Activated naive CD8-positive, alpha-beta T cell treated with anti-CD3 and anti-CD28 coated beads, Interleukin-2, amount 10 ng/mL, durations not matched to agents 7 days and 5 days (primary cell): Measurements from ENCODE around the gene FOXS1. TPM values are rescaled to one million over a fixed set of nuclear protein-coding genes. Genes with fewer than 3 reads are reported as not detected.
A peak's percentile ranks its signal among the peaks of the same experiment; 100 is the strongest.

ENCODE experiments used
- ATAC-seq: fragments of 150-1000 bp; cut with Tn5 transposase; one replicate; pipeline ENCODE4 v1.10.0; 2021; ENCODE audit warnings: low read depth, moderate library complexity
- POLR2A ChIA-PET: fragments of 350-600 bp; sonication (Branson Sonifier 250); formaldehyde crosslinking; loops from one replicate; lab custom pipeline; 2021; ENCODE audit warnings: antibody characterized with exemption; lab: Charles Lee
- DNase-seq: peaks from one replicate; pipeline ENCODE4 v3.0.0; 2021
- H3K27ac Mint-ChIP-seq: one replicate; pipeline ENCODE4 v1.8.0; 2022; ENCODE audit warnings: mild to moderate bottlenecking, mixed read lengths
- H3K27me3 Mint-ChIP-seq: one replicate; pipeline ENCODE4 v1.8.0; 2022; ENCODE audit warnings: mild to moderate bottlenecking, moderate library complexity, mixed read lengths
- H3K36me3 Mint-ChIP-seq: one replicate; pipeline ENCODE4 v1.8.0; 2021; ENCODE audit warnings: mild to moderate bottlenecking, mixed read lengths
- H3K4me1 Mint-ChIP-seq: one replicate; pipeline ENCODE4 v1.8.0; 2021; ENCODE audit warnings: mixed read lengths
- H3K4me3 Mint-ChIP-seq: one replicate; pipeline ENCODE4 v1.8.0; 2022; ENCODE audit warnings: mild to moderate bottlenecking, moderate library complexity, mixed read lengths
- H3K9me3 Mint-ChIP-seq: one replicate; pipeline ENCODE4 v1.8.0; 2021; ENCODE audit warnings: mixed read lengths
- total RNA-seq, 2 experiments: library from RNA; stranded (reverse); gene quantifications; one replicate each; pipeline ENCODE4 v1.2.3, GENCODE V29; 2021

Gene FOXS1
- total RNA-seq, 2 experiments from 2014 or later, result not detected

GRCh38 chr20:31868853-31869672 is 23.7 kb upstream of the FOXS1 start:
- Mint-ChIP-seq H3K27me3 (peaks cover 67% of the 10 kb centered on the region), H3K36me3 (no peaks in the 10 kb centered on the region), H3K4me3 (peak overlapping the region; percentile 82), H3K9me3 (no peaks in the 10 kb centered on the region), H3K27ac (no peak overlapping the region), H3K4me1 (peaks cover 11% of the 10 kb centered on the region)
- POLR2A ChIA-PET, result no interaction called here
- DNase-seq (no peak), ATAC-seq (no peak)

GRCh38 chr20:31866221-31866620 is 20.8 kb upstream of the FOXS1 start:
- Mint-ChIP-seq H3K4me1 (peaks cover 18% of the 10 kb centered on the region), H3K9me3 (no peaks in the 10 kb centered on the region), H3K4me3 (no peak overlapping the region), H3K36me3 (no peaks in the 10 kb centered on the region), H3K27ac (no peak overlapping the region), H3K27me3 (peaks cover 47% of the 10 kb centered on the region)
- DNase-seq (no peak), ATAC-seq (no peak)
- POLR2A ChIA-PET, result no interaction called here

- no peak for DNase-seq
- Mint-ChIP-seq H3K27ac (no peak overlapping the region), H3K36me3 (no peaks in the 10 kb centered on the region), H3K27me3 (peaks cover 46% of the 10 kb centered on the region), H3K9me3 (no peaks in the 10 kb centered on the region), H3K4me3 (no peak overlapping the region), H3K4me1 (peaks cover 15% of the 10 kb centered on the region)
- POLR2A ChIA-PET, result no interaction called here
- ATAC-seq, result no peak
Observed at GRCh38 chr20:31864521-31865400, 19.4 kb upstream of the FOXS1 start.

- Mint-ChIP-seq H3K9me3 (no peaks in the 10 kb centered on the region), H3K36me3 (no peaks in the 10 kb centered on the region), H3K27me3 (peaks cover 41% of the 10 kb centered on the region), H3K27ac (no peak overlapping the region), H3K4me1 (peaks cover 20% of the 10 kb centered on the region), H3K4me3 (no peak overlapping the region)
- DNase-seq (no peak), ATAC-seq (no peak)
- POLR2A ChIA-PET, result no interaction called here
Observed at GRCh38 chr20:31863296-31864085, 18.1 kb upstream of the FOXS1 start.

- Mint-ChIP-seq H3K4me1 (peaks cover 27% of the 10 kb centered on the region), H3K27ac (no peak overlapping the region), H3K9me3 (no peaks in the 10 kb centered on the region), H3K27me3 (peaks cover 35% of the 10 kb centered on the region), H3K4me3 (no peak overlapping the region), H3K36me3 (no peaks in the 10 kb centered on the region)
- POLR2A ChIA-PET, result no interaction called here
- no peak for ATAC-seq
- no peak for DNase-seq
Observed at GRCh38 chr20:31862506-31862905, 17.1 kb upstream of the FOXS1 start.

GRCh38 chr20:31862157-31862470 is 16.7 kb upstream of the FOXS1 start:
- ATAC-seq, result no peak
- Mint-ChIP-seq H3K27me3 (peaks cover 36% of the 10 kb centered on the region), H3K27ac (no peak overlapping the region), H3K4me3 (peak overlapping the region; percentile 64), H3K4me1 (peaks cover 29% of the 10 kb centered on the region), H3K36me3 (no peaks in the 10 kb centered on the region), H3K9me3 (no peaks in the 10 kb centered on the region)
- POLR2A ChIA-PET, result interaction anchor here (0.7 kb wide), 1 partner anchor 18 kb away, joined by 6 read pairs; no protein-coding TSS in a partner anchor
- DNase-seq, result no peak

- ATAC-seq, result peak; percentile 88
- H3K27me3 Mint-ChIP-seq, result peaks cover 35% of the 10 kb centered on the region
- no peak overlapping the region for H3K27ac Mint-ChIP-seq
- peaks cover 29% of the 10 kb centered on the region for H3K4me1 Mint-ChIP-seq
- H3K4me3 Mint-ChIP-seq, result peak overlapping the region; percentile 64
- DNase-seq, result peak; percentile 77
- H3K9me3 Mint-ChIP-seq, result no peaks in the 10 kb centered on the region
- POLR2A ChIA-PET, result interaction anchor here (0.7 kb wide), 1 partner anchor 18 kb away, joined by 6 read pairs; no protein-coding TSS in a partner anchor
- no peaks in the 10 kb centered on the region for H3K36me3 Mint-ChIP-seq
Observed at GRCh38 chr20:31861385-31862156, 16.2 kb upstream of the FOXS1 start.

- H3K4me3 Mint-ChIP-seq, result peak overlapping the region; percentile 23
- DNase-seq (no peak), ATAC-seq (peak; percentile 21)
- H3K27me3 Mint-ChIP-seq, result peaks cover 35% of the 10 kb centered on the region
- H3K36me3 Mint-ChIP-seq, result no peaks in the 10 kb centered on the region
- no peaks in the 10 kb centered on the region for H3K9me3 Mint-ChIP-seq
- H3K27ac Mint-ChIP-seq, result no peak overlapping the region
- H3K4me1 Mint-ChIP-seq, result peaks cover 29% of the 10 kb centered on the region
- POLR2A ChIA-PET, result no interaction called here
Observed at GRCh38 chr20:31861135-31861384, 15.7 kb upstream of the FOXS1 start.

- POLR2A ChIA-PET, result interaction anchor here (1.1 kb wide), 1 partner anchor 91 kb away, joined by 4 read pairs; the partner anchor contains the start of gene PDRG1
- Mint-ChIP-seq H3K4me1 (peaks cover 29% of the 10 kb centered on the region), H3K9me3 (no peaks in the 10 kb centered on the region), H3K36me3 (no peaks in the 10 kb centered on the region), H3K27ac (no peak overlapping the region), H3K4me3 (peak overlapping the region; percentile 23), H3K27me3 (peaks cover 32% of the 10 kb centered on the region)
- DNase-seq (no peak), ATAC-seq (no peak)
Observed at GRCh38 chr20:31860390-31861134, 15.2 kb upstream of the FOXS1 start.

GRCh38 chr20:31859998-31860380 is 14.6 kb upstream of the FOXS1 start:
- H3K9me3 Mint-ChIP-seq, result no peaks in the 10 kb centered on the region
- H3K27me3 Mint-ChIP-seq, result peaks cover 26% of the 10 kb centered on the region
- POLR2A ChIA-PET, result interaction anchor here (1.1 kb wide), 1 partner anchor 91 kb away, joined by 4 read pairs; the partner anchor contains the start of gene PDRG1
- peaks cover 29% of the 10 kb centered on the region for H3K4me1 Mint-ChIP-seq
- no peak overlapping the region for H3K4me3 Mint-ChIP-seq
- DNase-seq, result no peak
- no peak for ATAC-seq
- H3K27ac Mint-ChIP-seq, result no peak overlapping the region
- H3K36me3 Mint-ChIP-seq, result no peaks in the 10 kb centered on the region

- H3K4me3 Mint-ChIP-seq, result no peak overlapping the region
- H3K27me3 Mint-ChIP-seq, result peaks cover 26% of the 10 kb centered on the region
- no peak for DNase-seq
- no peaks in the 10 kb centered on the region for H3K36me3 Mint-ChIP-seq
- peaks cover 29% of the 10 kb centered on the region for H3K4me1 Mint-ChIP-seq
- H3K27ac Mint-ChIP-seq, result no peak overlapping the region
- H3K9me3 Mint-ChIP-seq, result no peaks in the 10 kb centered on the region
- POLR2A ChIA-PET, result interaction anchor here (0.7 to 1.1 kb wide), 2 partner anchors 92 to 160 kb away, joined by 4 to 5 read pairs; partner anchors contain the start of gene PDRG1
- ATAC-seq, result no peak
Observed at GRCh38 chr20:31859266-31859997, 14.0 kb upstream of the FOXS1 start.
